Pulmonary artery endothelial cell (primary cell): ENCODE measurements around the gene BLMH. TPM values are rescaled to one million over a fixed set of nuclear protein-coding genes. Genes with fewer than 3 reads are reported as not detected.
"Not testable (repeated sequence)": the region's sequence is repeated elsewhere in the genome, so short reads cannot be mapped to it uniquely, and the experiment has no call there.

ENCODE experiments used
- DNase-seq: peaks from one replicate; pipeline ENCODE4 v3.0.0-alpha.2; 2011; ENCODE audit warnings: low read depth, low spot score
- total RNA-seq: library from RNA; depleted of rRNA; stranded (reverse); fragments of >200 nt; gene quantifications from 2 replicates; pipeline ENCODE4 v1.2.3, GENCODE V29; 2014

The BLMH gene
- total RNA-seq, 1 donor from 2014 or later, result 56.8 TPM

GRCh38 chr17:30203471-30203981 is 88.2 kb downstream of the BLMH start:
- DNase-seq, result no peak

GRCh38 chr17:30200656-30201055 is 91.1 kb downstream of the BLMH start:
- not testable (repeated sequence) for DNase-seq

- DNase-seq, result no peak
Observed at GRCh38 chr17:30200106-30200505, 91.6 kb downstream of the BLMH start.

GRCh38 chr17:30199600-30199999 is 92.1 kb downstream of the BLMH start:
- no peak for DNase-seq

Other genes with a start within 250 kb of the BLMH start
- gene NSRP1, start 175.1 kb downstream of the BLMH start, total RNA-seq, result 10.7 and 11.0 TPM in 2 replicates
- gene SLC6A4, start 56.2 kb downstream of the BLMH start, total RNA-seq, result 0.07 and 0.11 TPM in 2 replicates
- gene TMIGD1, start 42.1 kb upstream of the BLMH start, total RNA-seq, result not detected in 2 replicates
- 158 and 195 TPM in 2 replicates for gene CPD, start 87.0 kb upstream of the BLMH start, total RNA-seq
- 20.9 and 26.0 TPM in 2 replicates for gene GOSR1, start 185.5 kb upstream of the BLMH start, total RNA-seq